Caco-2 (cell line): ENCODE results near the gene ASCL5. TPM values are rescaled to one million over a fixed set of nuclear protein-coding genes. Genes with fewer than 3 reads are reported as not detected.

Experiments
- BruUV-seq: library from RNA; stranded (reverse); fragments of 400-500 nt; replicated peaks from 2 replicates; lab custom pipeline; 2021; lab: Mats Ljungman, UMichigan
- CTCF ChIA-PET: fragments of 300-600 bp; sonication (Branson Sonifier 250); formaldehyde crosslinking; loops from one replicate; lab custom pipeline; 2022; ENCODE audit warnings: antibody characterized with exemption; lab: Charles Lee
- POLR2A ChIA-PET: fragments of 300-600 bp; sonication (Branson Sonifier 250); formaldehyde crosslinking; loops from one replicate; lab custom pipeline; 2022; ENCODE audit warnings: antibody characterized with exemption; lab: Charles Lee
- DNase-seq, 2 experiments: peaks; one replicate each; pipeline versions ENCODE4 v3.0.0 to v3.0.0-alpha.2; 2020 to 2022
- H3K27me3 ChIP-seq: replicated peaks from 2 replicates; pipeline ENCODE4 v1.6.0; 2011; ENCODE audit warnings: low read length; ENCODE audit not compliant: control insufficient read depth, insufficient read depth
- H3K36me3 ChIP-seq: 2 replicates; pipeline ENCODE4 v1.5.1; 2011; ENCODE audit warnings: low read length; ENCODE audit not compliant: control insufficient read depth, insufficient read depth
- H3K4me1 ChIP-seq: fragments of 250-450 bp; sonication (Bioruptor Pico); 2 replicates; pipeline ENCODE4 v1.5.1; 2020; ENCODE audit warnings: mild to moderate bottlenecking
- H3K4me3 ChIP-seq: 2 replicates; pipeline ENCODE4 v1.5.1; 2011; ENCODE audit warnings: low read depth, mild to moderate bottlenecking, control low read depth, low read length
- H3K9me3 ChIP-seq: fragments of 250-450 bp; sonication (Bioruptor Pico); 2 replicates; pipeline ENCODE4 v1.5.1; 2020; ENCODE audit warnings: mild to moderate bottlenecking, moderate library complexity
- H3K27ac Mint-ChIP-seq: one replicate; pipeline ENCODE4 v1.8.0; 2022; ENCODE audit warnings: mixed read lengths; ENCODE audit not compliant: unreplicated experiment
- H3K27me3 Mint-ChIP-seq: one replicate; pipeline ENCODE4 v1.8.0; 2022; ENCODE audit warnings: mixed read lengths; ENCODE audit not compliant: insufficient read depth, unreplicated experiment
- H3K36me3 Mint-ChIP-seq: one replicate; pipeline ENCODE4 v1.8.0; 2022; ENCODE audit warnings: mild to moderate bottlenecking, mixed read lengths; ENCODE audit not compliant: insufficient read depth, unreplicated experiment
- H3K4me1 Mint-ChIP-seq: one replicate; pipeline ENCODE4 v1.8.0; 2022; ENCODE audit warnings: low read depth, mixed read lengths; ENCODE audit not compliant: unreplicated experiment
- H3K4me3 Mint-ChIP-seq: one replicate; pipeline ENCODE4 v1.8.0; 2022; ENCODE audit warnings: mild to moderate bottlenecking, moderate library complexity, mixed read lengths; ENCODE audit not compliant: unreplicated experiment
- H3K9me3 Mint-ChIP-seq: one replicate; pipeline ENCODE4 v1.8.0; 2022; ENCODE audit warnings: mixed read lengths; ENCODE audit not compliant: unreplicated experiment
- intact Hi-C: fragments of 100-400 bp; cut with micrococcal nuclease; formaldehyde crosslinking; loops from one replicate; pipeline ENCODE4 v1.10.0; 2022; ENCODE audit not compliant: unreplicated experiment
- total RNA-seq: library from RNA; stranded (reverse); gene quantifications from 2 replicates; pipeline ENCODE4 v1.2.3, GENCODE V29; 2022
- TF ChIP-seq, protein P1 (sequence below), 2 experiments: fragments of 200-600 bp in 1 of 2; IDR thresholded peaks; 1 replicate in 1 of 2; 2 replicates in 1 of 2; pipeline versions ENCODE4 v1.5.1 to v1.8.0; 2011 to 2022; ENCODE audit warnings: antibody characterized with exemption in 1 of 2, control low read depth in 1 of 2, inconsistent platforms in 1 of 2, low read depth in 1 of 2, low read length in 1 of 2, mild to moderate bottlenecking in 1 of 2, moderate library complexity in 1 of 2; ENCODE audit not compliant: insufficient read depth in 1 of 2, severe bottlenecking in 1 of 2, unreplicated experiment in 1 of 2

ASCL5 gene
- total RNA-seq, 1 experiment from 2014 or later: 0.48 TPM

DNA sequence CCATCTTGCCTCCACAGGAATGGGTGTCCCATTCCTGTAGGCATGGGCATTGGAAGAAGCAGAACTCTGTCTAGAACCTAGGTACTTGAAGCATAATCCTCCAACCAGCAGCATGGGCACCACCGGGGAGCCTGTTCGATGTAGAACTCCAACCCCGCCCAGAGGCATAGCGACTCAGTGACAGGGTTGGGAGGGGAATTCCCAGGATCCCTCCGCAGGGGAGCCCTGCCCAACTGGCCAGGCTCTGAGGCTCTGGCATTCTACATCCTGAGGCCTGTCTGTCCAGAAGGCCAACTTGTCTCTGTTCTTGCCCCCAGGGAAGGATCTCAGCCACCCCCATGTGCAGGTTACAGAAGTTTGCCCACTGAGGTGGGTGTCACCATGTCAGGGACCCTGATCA is 53.0 kb downstream of the ASCL5 start:
- no TSS peak for BruUV-seq
- DNase-seq: no peak

DNA sequence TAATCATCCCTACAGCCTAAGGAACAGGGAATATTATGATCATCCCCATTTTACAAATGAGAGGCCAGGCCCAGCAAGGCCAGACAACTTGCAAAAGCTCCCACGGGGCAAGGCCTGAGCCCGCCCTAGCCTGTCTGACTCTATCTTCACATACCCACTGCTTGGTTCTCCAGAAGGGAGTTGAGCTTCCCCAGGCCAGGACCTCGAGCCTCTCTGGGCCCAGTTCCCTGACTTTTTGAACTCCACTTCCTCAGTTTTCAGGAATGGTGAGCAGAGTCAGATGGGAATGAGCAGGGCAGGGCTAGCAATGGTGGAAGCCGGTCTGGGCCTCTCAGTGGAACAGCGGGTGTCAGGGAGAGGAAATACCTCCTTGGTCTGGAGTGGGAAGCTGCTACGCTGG is 54.1 kb downstream of the ASCL5 start:
- POLR2A ChIA-PET: no interaction called here
- peaks cover 2% of the 10 kb centered on the region for H3K27me3 Mint-ChIP-seq

More for the DNA sequence above, 53.0 kb downstream of the ASCL5 start:
- ChIA-PET POLR2A (no interaction called here), CTCF (no interaction called here)
- H3K36me3 Mint-ChIP-seq: no peaks in the 10 kb centered on the region
- Histone ChIP-seq H3K9me3 (no peaks in the 10 kb centered on the region), H3K36me3 (no peaks in the 10 kb centered on the region), H3K27me3 (no peaks in the 10 kb centered on the region), H3K4me1 (no peaks in the 10 kb centered on the region), H3K4me3 (no peak overlapping the region)
- H3K9me3 Mint-ChIP-seq: no peaks in the 10 kb centered on the region
- H3K27me3 Mint-ChIP-seq: peaks cover 3% of the 10 kb centered on the region
- TF ChIP-seq, protein P1, sequence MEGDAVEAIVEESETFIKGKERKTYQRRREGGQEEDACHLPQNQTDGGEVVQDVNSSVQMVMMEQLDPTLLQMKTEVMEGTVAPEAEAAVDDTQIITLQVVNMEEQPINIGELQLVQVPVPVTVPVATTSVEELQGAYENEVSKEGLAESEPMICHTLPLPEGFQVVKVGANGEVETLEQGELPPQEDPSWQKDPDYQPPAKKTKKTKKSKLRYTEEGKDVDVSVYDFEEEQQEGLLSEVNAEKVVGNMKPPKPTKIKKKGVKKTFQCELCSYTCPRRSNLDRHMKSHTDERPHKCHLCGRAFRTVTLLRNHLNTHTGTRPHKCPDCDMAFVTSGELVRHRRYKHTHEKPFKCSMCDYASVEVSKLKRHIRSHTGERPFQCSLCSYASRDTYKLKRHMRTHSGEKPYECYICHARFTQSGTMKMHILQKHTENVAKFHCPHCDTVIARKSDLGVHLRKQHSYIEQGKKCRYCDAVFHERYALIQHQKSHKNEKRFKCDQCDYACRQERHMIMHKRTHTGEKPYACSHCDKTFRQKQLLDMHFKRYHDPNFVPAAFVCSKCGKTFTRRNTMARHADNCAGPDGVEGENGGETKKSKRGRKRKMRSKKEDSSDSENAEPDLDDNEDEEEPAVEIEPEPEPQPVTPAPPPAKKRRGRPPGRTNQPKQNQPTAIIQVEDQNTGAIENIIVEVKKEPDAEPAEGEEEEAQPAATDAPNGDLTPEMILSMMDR (IDR thresholded peaks at IDR 0.05; ENCODE audit: insufficient read depth in 1 of 2, low read depth in 1 of 2, low read length in 1 of 2, severe bottlenecking in 1 of 2, unreplicated experiment in 1 of 2): no peak
- H3K4me1 Mint-ChIP-seq: no peaks in the 10 kb centered on the region
- intact Hi-C loops: no loop called here
- no peak overlapping the region for H3K27ac Mint-ChIP-seq
- no peak overlapping the region for H3K4me3 Mint-ChIP-seq

DNA sequence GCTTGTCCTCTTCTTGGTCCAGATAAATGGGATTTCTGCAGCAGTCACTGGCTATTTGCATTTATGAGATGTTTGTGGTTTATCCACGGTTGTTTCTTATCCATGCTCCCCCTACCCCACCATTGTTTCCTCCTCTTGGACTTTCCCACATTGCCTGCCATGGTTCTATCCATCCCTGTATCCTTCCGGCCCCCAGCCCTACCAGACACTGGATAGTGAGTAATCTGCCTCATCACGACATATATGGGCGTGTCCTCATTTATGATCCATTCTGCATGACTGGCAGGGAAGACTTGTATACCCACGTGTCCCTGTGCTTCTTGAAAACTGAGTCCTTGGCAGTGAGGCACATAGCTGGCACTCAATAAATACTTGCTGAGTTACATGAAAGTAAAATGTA is 54.8 kb downstream of the ASCL5 start:
- no peak for DNase-seq
- Mint-ChIP-seq H3K4me3 (no peak overlapping the region), H3K36me3 (no peaks in the 10 kb centered on the region), H3K9me3 (no peaks in the 10 kb centered on the region), H3K27ac (no peak overlapping the region), H3K4me1 (no peaks in the 10 kb centered on the region), H3K27me3 (peaks cover 2% of the 10 kb centered on the region)
- BruUV-seq: no TSS peak
- H3K9me3 ChIP-seq: no peaks in the 10 kb centered on the region
- intact Hi-C loops: no loop called here
- TF ChIP-seq, protein P1 (IDR thresholded peaks at IDR 0.05; ENCODE audit: insufficient read depth in 1 of 2, low read depth in 1 of 2, low read length in 1 of 2, severe bottlenecking in 1 of 2, unreplicated experiment in 1 of 2): no peak
- CTCF ChIA-PET: no interaction called here
- POLR2A ChIA-PET: no interaction called here
- no peaks in the 10 kb centered on the region for H3K27me3 ChIP-seq
- H3K4me3 ChIP-seq: no peak overlapping the region
- no peaks in the 10 kb centered on the region for H3K4me1 ChIP-seq
- no peaks in the 10 kb centered on the region for H3K36me3 ChIP-seq

More for the DNA sequence above, 54.1 kb downstream of the ASCL5 start:
- no peaks in the 10 kb centered on the region for H3K4me1 Mint-ChIP-seq
- CTCF ChIA-PET: no interaction called here
- H3K27ac Mint-ChIP-seq: no peak overlapping the region
- Histone ChIP-seq H3K27me3 (no peaks in the 10 kb centered on the region), H3K4me3 (no peak overlapping the region), H3K4me1 (no peaks in the 10 kb centered on the region), H3K36me3 (no peaks in the 10 kb centered on the region), H3K9me3 (no peaks in the 10 kb centered on the region)
- H3K9me3 Mint-ChIP-seq: no peaks in the 10 kb centered on the region
- no peaks in the 10 kb centered on the region for H3K36me3 Mint-ChIP-seq
- DNase-seq: no peak
- H3K4me3 Mint-ChIP-seq: no peak overlapping the region
- intact Hi-C loops: no loop called here
- TF ChIP-seq, protein P1 (IDR thresholded peaks at IDR 0.05; ENCODE audit: insufficient read depth in 1 of 2, low read depth in 1 of 2, low read length in 1 of 2, severe bottlenecking in 1 of 2, unreplicated experiment in 1 of 2): no peak
- no TSS peak for BruUV-seq
